MM.1S (cell line): ENCODE measurements around the gene CREB1.

ENCODE experiments used
- DNase-seq: peaks from one replicate; pipeline ENCODE4 v3.0.0-alpha.2; 2015
- H2AFZ ChIP-seq: fragments of 300-600 bp; sonication (generic); 2 replicates; pipeline ENCODE4 v1.6.0; 2016; ENCODE audit warnings: antibody characterized with exemption, low read length
- H3F3A ChIP-seq: fragments of 300-600 bp; sonication (generic); 2 replicates; pipeline ENCODE4 v1.6.1; 2016; ENCODE audit warnings: mild to moderate bottlenecking, antibody characterized with exemption, low read length, moderate library complexity, mixed read lengths; ENCODE audit not compliant: insufficient read depth
- H3K27ac ChIP-seq: fragments of 300-600 bp; sonication (generic); 2 replicates; pipeline ENCODE4 v1.5.1; 2016; ENCODE audit warnings: mild to moderate bottlenecking, low read length
- H3K27me3 ChIP-seq: fragments of 300-600 bp; sonication (generic); replicated peaks from 2 replicates; pipeline ENCODE4 v1.6.0; 2016; ENCODE audit warnings: low read length; ENCODE audit not compliant: insufficient read depth
- H3K36me3 ChIP-seq: fragments of 300-600 bp; sonication (generic); replicated peaks from 2 replicates; pipeline ENCODE4 v1.6.1; 2016; ENCODE audit warnings: mild to moderate bottlenecking, low read length, mixed read lengths; ENCODE audit not compliant: insufficient read depth
- H3K4me1 ChIP-seq: fragments of 300-600 bp; sonication (generic); 2 replicates; pipeline ENCODE4 v1.6.1; 2016; ENCODE audit warnings: low read length, mixed read lengths
- H3K4me2 ChIP-seq: fragments of 300-600 bp; sonication (generic); 2 replicates; pipeline ENCODE4 v1.6.0; 2016; ENCODE audit warnings: low read depth, low read length
- H3K4me3 ChIP-seq: fragments of 300-600 bp; sonication (generic); 2 replicates; pipeline ENCODE4 v1.5.1; 2016; ENCODE audit warnings: low read length, mixed read lengths
- H3K79me2 ChIP-seq: fragments of 300-600 bp; sonication (generic); 2 replicates; pipeline ENCODE4 v1.6.1; 2016; ENCODE audit warnings: mixed run types, low read length, mixed read lengths
- H3K9ac ChIP-seq: fragments of 300-600 bp; sonication (generic); 2 replicates; pipeline ENCODE4 v1.6.1; 2016; ENCODE audit warnings: low read length, mixed read lengths
- H3K9me2 ChIP-seq: fragments of 300-600 bp; sonication (generic); replicated peaks from 2 replicates; pipeline ENCODE4 v1.6.1; 2016; ENCODE audit warnings: mild to moderate bottlenecking, low read length, mixed read lengths; ENCODE audit not compliant: insufficient read depth
- H3K9me3 ChIP-seq: fragments of 300-600 bp; sonication (generic); replicated peaks from 2 replicates; pipeline ENCODE4 v1.6.1; 2016; ENCODE audit warnings: mild to moderate bottlenecking, low read length, mixed read lengths; ENCODE audit not compliant: insufficient read depth
- H4K20me1 ChIP-seq: fragments of 300-600 bp; sonication (generic); 2 replicates; pipeline ENCODE4 v1.6.1; 2016; ENCODE audit warnings: mild to moderate bottlenecking, low read length, moderate library complexity, mixed read lengths; ENCODE audit not compliant: insufficient read depth
- CTCF ChIP-seq: fragments of 300-600 bp; sonication (generic); IDR thresholded peaks from 2 replicates; pipeline ENCODE4 v1.5.1; 2016; ENCODE audit warnings: antibody characterized with exemption, low read length, mixed read lengths
- EZH2 ChIP-seq: fragments of 300-600 bp; sonication (generic); optimal IDR thresholded peaks from 2 replicates; pipeline ENCODE3; 2017; ENCODE audit warnings: low read depth, mild to moderate bottlenecking, antibody characterized with exemption, low read length, mixed read lengths
- EZH2phosphoT487 ChIP-seq: fragments of 300-600 bp; sonication (generic); IDR thresholded peaks from 2 replicates; pipeline ENCODE4 v1.6.1; 2018; ENCODE audit warnings: antibody characterized with exemption, low read length

CREB1 gene

GRCh38 chr2:207483066-207483465, 46.7 kb upstream of the CREB1 start:
- TF ChIP-seq EZH2 (no peak), EZH2phosphoT487 (no peak), CTCF (no peak)
- no peaks in the 10 kb centered on the region for H3K9me2 ChIP-seq
- no peaks in the 10 kb centered on the region for H4K20me1 ChIP-seq
- H3K36me3 ChIP-seq = no peaks in the 10 kb centered on the region
- no peaks in the 10 kb centered on the region for H3K79me2 ChIP-seq
- no peak overlapping the region for H2AFZ ChIP-seq
- no peak overlapping the region for H3K4me3 ChIP-seq
- no peaks in the 10 kb centered on the region for H3K9me3 ChIP-seq
- no peaks in the 10 kb centered on the region for H3K27me3 ChIP-seq
- no peak for DNase-seq
- H3K27ac ChIP-seq = no peak overlapping the region
- H3F3A ChIP-seq = no peaks in the 10 kb centered on the region
- no peak overlapping the region for H3K4me2 ChIP-seq
- H3K9ac ChIP-seq = no peak overlapping the region
- no peaks in the 10 kb centered on the region for H3K4me1 ChIP-seq

- H3K27me3 ChIP-seq = no peaks in the 10 kb centered on the region
- no peaks in the 10 kb centered on the region for H3K9me3 ChIP-seq
- H3K9me2 ChIP-seq = no peaks in the 10 kb centered on the region
- no peak overlapping the region for H3K9ac ChIP-seq
- no peak overlapping the region for H3K4me3 ChIP-seq
- no peak for DNase-seq
- H3K4me1 ChIP-seq = no peaks in the 10 kb centered on the region
- H4K20me1 ChIP-seq = no peaks in the 10 kb centered on the region
- no peaks in the 10 kb centered on the region for H3K36me3 ChIP-seq
- no peak overlapping the region for H3K4me2 ChIP-seq
- no peaks in the 10 kb centered on the region for H3F3A ChIP-seq
- no peaks in the 10 kb centered on the region for H3K79me2 ChIP-seq
- no peak for TF ChIP-seq CTCF
- no peak for TF ChIP-seq EZH2phosphoT487
- H2AFZ ChIP-seq = no peak overlapping the region
- no peak overlapping the region for H3K27ac ChIP-seq
These were observed 46.3 kb upstream of the CREB1 start for GRCh38 chr2:207483477-207483876.

- H3K27me3 ChIP-seq = no peaks in the 10 kb centered on the region
- H3K27ac ChIP-seq = no peak overlapping the region
- no peaks in the 10 kb centered on the region for H4K20me1 ChIP-seq
- no peak overlapping the region for H3K4me3 ChIP-seq
- TF ChIP-seq EZH2 = no peak
- no peak for TF ChIP-seq EZH2phosphoT487
- TF ChIP-seq CTCF = no peak
- H3K4me1 ChIP-seq = no peaks in the 10 kb centered on the region
- no peak for DNase-seq
- H3K9ac ChIP-seq = no peak overlapping the region
- no peaks in the 10 kb centered on the region for H3F3A ChIP-seq
- no peaks in the 10 kb centered on the region for H3K9me2 ChIP-seq
- no peak overlapping the region for H3K4me2 ChIP-seq
- no peaks in the 10 kb centered on the region for H3K9me3 ChIP-seq
- no peaks in the 10 kb centered on the region for H3K36me3 ChIP-seq
- no peaks in the 10 kb centered on the region for H3K79me2 ChIP-seq
- no peak overlapping the region for H2AFZ ChIP-seq
These were observed 45.0 kb upstream of the CREB1 start for GRCh38 chr2:207484444-207485391.
